CD4-positive, alpha-beta T cell treated with Interleukin-6 at 100 ng/mL for 8 hours (primary cell): ENCODE results near the gene STK10.
A peak's percentile ranks its signal among the peaks of the same experiment; 100 is the strongest.

Experiments used
- DNase-seq: peaks from one replicate; pipeline ENCODE4 v3.0.0-alpha.2; 2020; ENCODE audit warnings: mixed read lengths, low spot score

STK10 gene

GRCh38 chr5:172142709-172143215, 45.3 kb downstream of the STK10 start:
- DNase-seq: no peak

GRCh38 chr5:172141949-172142319, 46.1 kb downstream of the STK10 start:
- no peak for DNase-seq

DNA sequence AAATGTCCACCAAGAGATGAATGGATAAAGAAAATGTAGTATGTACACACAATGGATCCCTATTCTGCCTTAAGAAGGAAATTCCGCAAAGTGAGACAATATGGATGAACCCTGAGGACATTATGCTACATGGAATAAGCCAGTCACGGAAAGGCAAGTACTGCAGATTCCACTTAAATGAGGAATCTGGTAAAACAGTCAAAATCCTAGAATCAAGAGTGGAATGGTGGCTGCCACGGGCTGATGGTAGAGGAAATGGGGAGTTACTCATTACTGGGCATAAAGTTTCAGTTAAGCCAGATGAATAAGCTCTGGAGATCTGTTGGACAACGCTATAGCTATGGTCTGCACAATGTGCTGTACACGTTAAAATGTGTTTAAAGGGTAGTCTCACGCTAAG, 47.2 kb downstream of the STK10 start:
- no peak for DNase-seq

DNA sequence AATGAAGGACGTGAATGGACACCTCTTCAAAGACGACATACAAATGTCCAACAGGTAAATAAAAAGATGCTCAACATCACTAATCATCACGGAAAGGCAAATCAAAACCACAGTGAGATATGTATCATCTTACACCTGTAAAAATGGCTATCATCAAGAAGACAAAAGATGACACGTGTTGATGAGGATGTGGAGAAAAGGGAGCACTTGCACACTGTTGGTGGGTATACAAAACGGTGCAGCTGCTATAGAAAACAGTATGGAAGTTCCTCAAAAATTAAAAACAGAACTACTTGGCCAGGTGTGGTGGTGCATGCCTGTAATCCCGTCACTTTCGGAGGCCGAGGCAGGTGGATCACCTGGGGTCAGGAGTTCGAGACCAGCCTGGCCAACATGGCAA, 47.9 kb downstream of the STK10 start:
- no peak for DNase-seq

- DNase-seq: no peak
Measured at GRCh38 chr5:172137046-172137445, 51.0 kb downstream of the STK10 start.

DNA sequence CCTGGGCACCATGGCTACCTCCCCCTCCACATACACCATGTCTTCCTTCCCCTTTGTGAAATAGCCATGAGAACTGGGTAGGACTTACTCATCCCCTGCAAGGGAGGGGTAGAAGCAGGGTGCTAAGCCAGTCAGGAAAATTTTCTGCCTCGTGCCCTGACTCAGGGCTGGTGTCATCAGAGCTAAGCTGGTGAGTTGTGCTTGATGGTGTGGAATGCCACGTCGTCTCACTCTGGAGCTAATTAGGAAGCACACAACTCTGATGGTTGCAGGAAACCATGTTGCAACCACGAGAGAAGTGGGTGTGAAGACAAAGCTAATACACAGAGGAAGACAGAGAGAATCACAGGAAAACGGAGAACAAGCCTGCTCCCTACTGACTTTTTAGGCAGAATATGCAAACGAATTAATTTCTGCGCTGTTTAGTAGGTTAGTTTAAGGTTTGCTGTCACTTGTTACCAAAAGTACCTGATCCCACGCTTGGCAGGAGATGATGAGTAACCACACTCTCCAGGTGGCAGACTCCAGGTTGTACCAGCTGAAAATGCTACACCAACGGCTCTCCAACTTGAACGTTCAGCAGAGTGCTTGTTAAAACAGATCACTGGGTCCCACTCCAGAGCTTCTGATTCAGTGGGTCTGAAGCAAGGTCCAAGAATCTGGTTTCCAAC, 54.5 kb downstream of the STK10 start:
- peak; percentile 30 for DNase-seq

DNA sequence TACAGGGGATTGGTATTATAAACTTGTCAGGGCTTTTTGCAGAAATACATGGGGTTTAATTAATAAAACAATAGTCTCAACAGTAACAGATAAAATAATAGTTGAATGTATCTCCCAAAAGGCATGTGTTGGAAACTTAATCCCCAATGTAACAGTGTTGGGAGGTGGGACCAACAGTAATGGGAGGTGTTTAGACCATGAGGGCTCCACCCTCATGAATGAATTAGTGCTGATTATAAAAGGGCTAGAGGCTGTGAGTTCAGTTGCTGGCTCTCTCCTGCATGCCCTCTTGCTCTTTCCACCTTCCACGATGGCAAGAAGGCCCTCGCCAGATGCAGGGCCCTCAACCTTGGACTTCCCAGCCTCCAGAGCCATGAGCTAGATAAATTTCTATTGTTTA, 56.3 kb downstream of the STK10 start:
- no peak for DNase-seq

DNA sequence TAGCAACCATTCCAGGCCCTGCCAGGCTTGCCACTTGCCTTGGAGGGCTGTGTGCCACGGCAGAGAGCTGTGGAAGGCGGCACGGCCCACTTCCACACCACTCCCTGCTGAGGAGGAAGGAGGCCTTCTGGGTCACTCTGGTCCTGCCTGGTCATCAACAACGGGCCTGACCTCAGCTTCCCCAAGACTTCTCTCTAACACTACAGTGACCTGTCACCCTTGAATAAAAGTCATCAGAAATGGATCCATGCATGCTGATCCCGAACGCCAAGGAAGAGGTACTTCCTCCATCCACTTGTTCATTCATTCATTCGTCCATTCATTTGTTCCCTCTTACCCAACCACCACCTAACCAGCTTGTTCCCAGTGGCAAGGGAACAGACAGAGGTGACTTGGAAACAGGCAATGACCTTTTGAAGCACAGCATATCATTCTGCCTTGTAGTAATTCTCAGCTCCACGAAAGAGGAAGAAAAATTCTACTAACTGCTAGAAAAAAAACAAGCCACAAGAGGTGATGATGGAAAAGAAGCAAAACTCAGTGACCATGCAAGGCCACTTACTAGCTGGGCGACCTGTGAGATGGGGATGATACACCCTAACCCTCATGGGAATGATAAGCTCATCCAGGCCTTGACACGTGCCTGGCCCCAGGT, 58.6 kb downstream of the STK10 start:
- no peak for DNase-seq

GRCh38 chr5:172127581-172127980, 60.4 kb downstream of the STK10 start:
- no peak for DNase-seq

DNA sequence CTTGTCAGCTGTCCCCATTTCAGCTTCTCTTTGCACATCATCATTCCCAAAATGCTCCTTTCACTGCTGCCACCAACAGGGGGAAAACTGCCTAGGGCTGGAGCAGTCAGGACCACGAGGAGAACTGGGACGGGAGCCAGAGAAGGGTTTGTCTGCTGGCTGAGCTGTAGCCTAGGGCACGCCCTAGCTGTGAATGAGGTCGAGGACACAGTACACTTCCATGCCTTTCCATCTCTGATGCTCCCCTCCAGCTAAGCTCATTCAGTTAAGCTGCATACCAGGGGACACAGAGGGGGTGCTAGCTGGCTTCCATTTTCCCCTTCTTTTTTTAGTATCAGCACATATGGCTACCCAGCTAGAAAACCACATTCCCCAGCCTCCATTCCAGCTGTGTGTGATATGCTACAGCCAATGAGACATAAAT, 64.7 kb downstream of the STK10 start:
- no peak for DNase-seq

DNA sequence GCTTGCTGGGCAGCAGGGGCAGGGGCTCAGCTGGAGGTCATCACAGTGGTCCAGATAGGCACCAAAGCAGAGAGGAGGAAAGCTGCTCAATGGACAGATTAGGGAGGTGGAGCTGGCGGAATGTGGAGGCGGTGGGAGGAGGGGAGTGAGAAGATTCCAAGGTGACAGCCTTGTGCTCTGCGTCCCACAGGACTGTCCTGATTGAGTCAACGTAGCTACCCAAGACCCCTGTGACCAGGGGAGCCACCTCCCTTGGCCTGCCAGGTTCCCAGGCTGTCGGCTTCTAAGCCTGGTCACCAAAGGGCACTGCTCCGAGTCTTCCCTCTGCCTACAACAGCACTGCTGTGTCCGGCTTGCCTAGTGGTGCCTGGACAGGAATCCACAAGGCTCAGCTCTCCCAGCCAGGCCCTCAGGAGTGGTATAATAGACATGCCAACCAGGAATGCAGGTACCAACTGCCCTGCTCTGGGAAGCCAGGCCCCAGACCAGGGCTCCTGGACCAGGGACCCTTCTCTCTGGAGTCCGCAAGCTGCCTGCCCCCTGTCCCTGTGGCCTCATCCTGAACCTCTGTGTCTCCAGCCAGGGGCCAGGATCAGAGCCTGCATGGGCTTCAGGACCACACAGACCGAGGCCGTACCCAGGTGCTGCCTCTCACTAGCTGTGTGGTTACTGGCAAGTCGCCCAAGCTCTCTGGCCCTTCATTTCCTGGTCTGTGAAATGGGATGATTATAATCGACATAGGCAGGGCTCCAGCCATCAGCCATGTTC, 67.9 kb downstream of the STK10 start:
- DNase-seq: no peak

DNA sequence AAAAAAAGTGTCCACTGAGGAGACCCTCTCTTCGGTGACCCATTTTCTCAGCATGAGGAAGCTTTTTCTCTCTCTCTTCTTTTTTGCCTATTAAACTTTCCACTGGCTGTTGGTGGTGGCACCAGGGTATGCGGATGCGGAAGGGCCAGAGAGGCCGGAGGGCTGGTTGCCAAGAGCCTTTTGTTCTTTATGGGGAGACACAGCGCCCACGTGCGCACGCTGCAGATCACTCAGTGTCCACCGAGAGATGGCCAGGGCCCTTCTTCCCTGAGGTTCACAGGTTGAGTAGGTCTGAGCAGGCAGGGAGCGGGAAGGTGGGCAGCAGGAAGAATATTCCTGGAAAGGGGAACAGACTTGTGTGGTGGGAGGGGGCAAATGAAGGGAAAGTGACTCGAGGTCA, 69.1 kb downstream of the STK10 start:
- DNase-seq: no peak

DNA sequence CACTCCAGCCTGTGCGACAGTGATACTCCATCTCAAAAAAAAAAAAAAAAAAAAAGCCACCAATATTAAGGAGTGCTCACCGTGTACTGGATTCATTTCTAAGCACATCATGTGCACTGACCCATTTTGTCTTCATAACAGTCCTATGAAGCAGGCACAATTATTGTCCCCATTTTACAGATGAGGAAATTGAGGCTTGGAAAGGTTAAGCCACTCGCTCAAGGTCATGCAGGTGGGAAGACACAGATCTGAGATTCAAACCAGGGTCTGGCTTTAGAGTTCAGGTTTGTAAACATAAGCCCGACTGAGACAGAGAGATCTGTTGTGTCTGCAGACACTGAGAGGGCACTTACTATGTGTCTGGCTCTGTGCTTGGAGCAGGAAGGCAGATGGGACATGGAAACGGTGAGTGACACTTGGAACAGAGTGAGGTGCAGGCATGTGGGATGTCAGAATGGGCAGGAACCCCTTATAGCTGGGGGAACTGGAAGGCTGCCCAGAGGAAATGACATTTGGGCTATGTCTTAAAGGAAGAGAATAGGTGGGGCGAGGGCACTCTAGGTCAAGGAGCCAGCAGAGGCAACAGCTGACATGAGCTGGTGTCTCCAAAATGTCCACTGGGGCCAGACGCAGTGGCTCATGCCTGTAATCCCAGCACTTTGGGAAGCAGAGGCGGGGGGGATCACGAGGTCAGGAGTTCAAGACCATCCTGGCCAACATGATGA, 69.9 kb downstream of the STK10 start:
- DNase-seq: no peak

GRCh38 chr5:172115541-172115982, 72.5 kb downstream of the STK10 start:
- peak; percentile 44 for DNase-seq

GRCh38 chr5:172114875-172115422, 73.1 kb downstream of the STK10 start:
- peak; percentile 64 for DNase-seq

DNA sequence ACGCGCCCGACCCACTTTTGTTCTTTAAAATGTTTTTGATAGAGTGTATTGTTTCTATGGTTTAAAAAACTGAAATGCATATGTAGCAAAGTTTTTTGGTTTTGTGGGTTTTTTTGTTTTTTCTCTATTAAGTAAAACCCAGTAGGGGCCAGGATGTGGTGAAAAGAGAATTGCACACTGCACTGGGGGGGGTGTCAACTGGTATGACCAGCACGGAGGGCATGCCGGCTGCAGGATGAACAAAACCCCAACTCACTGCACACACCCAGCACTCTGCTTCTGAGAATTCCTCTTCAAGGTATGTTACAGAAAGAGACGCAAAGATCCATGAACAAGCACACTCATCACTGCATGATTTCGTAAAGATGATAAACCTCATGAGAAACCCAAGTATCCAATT, 75.0 kb downstream of the STK10 start:
- DNase-seq: peak; percentile 88

DNA sequence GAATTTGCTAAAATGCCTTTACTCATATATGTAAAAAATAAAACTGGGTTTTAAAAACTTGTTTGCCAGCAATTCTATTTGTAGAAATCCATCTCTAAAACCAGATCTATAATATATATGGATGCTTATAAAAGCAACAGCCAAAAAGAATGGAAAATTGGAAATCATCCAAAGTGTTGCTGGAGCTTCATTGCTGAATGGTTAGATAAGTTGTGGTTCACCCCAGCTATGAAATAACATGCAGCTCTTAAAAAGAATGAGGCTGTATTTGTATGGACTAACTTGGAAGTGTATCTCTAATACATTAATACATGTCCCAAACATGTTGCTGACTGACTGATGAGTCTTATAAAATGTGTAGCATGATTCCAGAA, 76.2 kb downstream of the STK10 start:
- DNase-seq: no peak

GRCh38 chr5:172110921-172111851, 76.8 kb downstream of the STK10 start:
- DNase-seq: peak; percentile 76

DNA sequence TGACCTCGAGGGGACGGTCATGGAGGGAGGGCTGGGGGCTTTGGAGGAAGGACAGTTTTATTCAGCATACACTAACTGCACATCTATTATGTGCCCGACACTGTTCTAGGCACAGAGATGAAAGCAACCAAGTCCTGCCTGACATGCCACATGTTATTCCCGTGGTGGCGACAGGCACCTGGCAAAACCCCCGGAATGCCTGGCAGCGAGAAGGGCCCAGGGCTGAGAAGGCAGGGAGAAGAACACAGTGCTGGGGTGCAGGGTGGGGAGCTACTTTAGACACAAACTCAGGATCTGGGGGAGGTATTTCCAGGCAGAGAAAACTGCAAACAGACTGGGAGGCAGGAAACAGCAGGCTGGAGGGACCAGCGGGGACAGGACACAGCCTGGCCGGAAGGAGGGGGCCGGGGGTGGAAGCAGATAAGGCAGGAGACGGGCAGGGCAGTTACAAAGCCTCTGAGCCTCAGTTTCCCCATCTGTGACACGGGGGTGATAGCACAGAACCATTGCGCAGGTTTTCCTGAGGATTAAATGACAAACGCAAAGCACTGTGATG, 77.7 kb downstream of the STK10 start:
- DNase-seq: no peak

GRCh38 chr5:172109749-172110148, 78.3 kb downstream of the STK10 start:
- no peak for DNase-seq

DNA sequence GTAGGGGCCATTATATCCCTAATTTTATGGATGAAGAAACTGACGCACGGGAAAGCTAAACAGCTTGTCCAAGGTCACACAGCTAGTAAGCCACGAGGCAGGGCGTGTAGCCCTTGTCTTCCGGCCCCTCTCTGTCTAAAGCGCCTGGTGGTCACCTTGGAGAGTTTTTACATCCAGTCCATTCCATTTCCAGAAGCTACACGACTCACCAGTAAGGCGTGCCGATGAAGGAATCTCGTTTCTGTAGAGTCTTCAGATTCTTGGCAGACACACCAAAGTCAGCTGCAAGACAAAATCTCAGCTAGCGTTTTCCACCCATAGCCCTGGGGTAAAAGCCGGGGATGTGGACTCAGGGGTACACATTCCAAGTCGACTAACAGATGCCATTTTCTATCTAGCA, 80.5 kb downstream of the STK10 start:
- DNase-seq: no peak
